H9 (cell line): ENCODE results near the gene SCN2B. TPM values are rescaled to one million over a fixed set of nuclear protein-coding genes. Genes with fewer than 3 reads are reported as not detected.
"Not testable (repeated sequence)": the region's sequence is repeated elsewhere in the genome, so short reads cannot be mapped to it uniquely, and the experiment has no call there.

Experiments used
- DNase-seq: peaks from one replicate; pipeline ENCODE4 v3.0.0-alpha.2; 2017
- H2AFZ ChIP-seq: one replicate; pipeline ENCODE4 v1.6.1; 2013; ENCODE audit warnings: mild to moderate bottlenecking, low read length, control low read depth, moderate library complexity
- H2AK5ac ChIP-seq: 2 replicates; pipeline ENCODE4 v1.6.1; 2013; ENCODE audit warnings: low read length, control low read depth, mixed read lengths; ENCODE audit not compliant: insufficient read length
- H2BK120ac ChIP-seq: one replicate; pipeline ENCODE4 v1.6.1; 2013; ENCODE audit warnings: low read depth, mild to moderate bottlenecking, low read length, control low read depth, inconsistent platforms; ENCODE audit not compliant: poor library complexity, severe bottlenecking
- H2BK12ac ChIP-seq: 2 replicates; pipeline ENCODE4 v1.6.1; 2013; ENCODE audit warnings: low read length, control low read depth, mixed read lengths, low read depth; ENCODE audit not compliant: insufficient read length
- H2BK15ac ChIP-seq: 2 replicates; pipeline ENCODE4 v1.6.1; 2013; ENCODE audit warnings: low read depth, low read length, control low read depth
- H2BK20ac ChIP-seq: one replicate; pipeline ENCODE4 v1.6.1; 2013; ENCODE audit warnings: low read depth, mild to moderate bottlenecking, low read length, control low read depth, inconsistent platforms; ENCODE audit not compliant: poor library complexity, severe bottlenecking
- H2BK5ac ChIP-seq: 2 replicates; pipeline ENCODE4 v1.6.1; 2013; ENCODE audit warnings: low read length, control low read depth, mixed read lengths; ENCODE audit not compliant: insufficient read length
- H3K14ac ChIP-seq: 2 replicates; pipeline ENCODE4 v1.6.1; 2013; ENCODE audit warnings: low read length, control low read depth; ENCODE audit not compliant: insufficient read depth
- H3K18ac ChIP-seq: 2 replicates; pipeline ENCODE4 v1.6.1; 2013; ENCODE audit warnings: low read depth, mild to moderate bottlenecking, mixed read lengths, low read length, control low read depth; ENCODE audit not compliant: insufficient read length
- H3K23ac ChIP-seq: 2 replicates; pipeline ENCODE4 v1.6.1; 2013; ENCODE audit warnings: low read length, control low read depth, mixed read lengths, low read depth; ENCODE audit not compliant: insufficient read length
- H3K23me2 ChIP-seq: 2 replicates; pipeline ENCODE4 v1.6.1; 2013; ENCODE audit warnings: low read depth, mild to moderate bottlenecking, mixed read lengths, low read length, control low read depth; ENCODE audit not compliant: insufficient read length, poor library complexity, severe bottlenecking
- H3K27ac ChIP-seq: 2 replicates; pipeline ENCODE4 v1.5.1; 2013; ENCODE audit warnings: low read length, control low read depth, mixed read lengths, low read depth; ENCODE audit not compliant: insufficient read length
- H3K27me3 ChIP-seq: 2 replicates; pipeline ENCODE4 v1.6.1; 2013; ENCODE audit warnings: low read length, control low read depth, inconsistent platforms; ENCODE audit not compliant: insufficient read depth
- H3K4ac ChIP-seq: 2 replicates; pipeline ENCODE4 v1.6.1; 2013; ENCODE audit warnings: low read depth, mild to moderate bottlenecking, control low read depth, inconsistent platforms, low read length, moderate library complexity
- H3K4me1 ChIP-seq: 2 replicates; pipeline ENCODE4 v1.6.1; 2013; ENCODE audit warnings: low read length, control low read depth, inconsistent platforms; ENCODE audit not compliant: insufficient read depth
- H3K4me2 ChIP-seq: 2 replicates; pipeline ENCODE4 v1.6.1; 2013; ENCODE audit warnings: low read length, control low read depth, mixed read lengths; ENCODE audit not compliant: insufficient read length, insufficient read depth
- H3K56ac ChIP-seq: 2 replicates; pipeline ENCODE4 v1.6.1; 2013; ENCODE audit warnings: low read depth, mild to moderate bottlenecking, mixed read lengths, low read length, control low read depth; ENCODE audit not compliant: insufficient read length
- H3K79me1 ChIP-seq: 2 replicates; pipeline ENCODE4 v1.6.1; 2013; ENCODE audit warnings: low read depth, mild to moderate bottlenecking, moderate library complexity, low read length, control low read depth, inconsistent platforms; ENCODE audit not compliant: insufficient read depth, poor library complexity, severe bottlenecking
- H3K79me2 ChIP-seq: 2 replicates; pipeline ENCODE4 v1.6.1; 2013; ENCODE audit warnings: low read length, control low read depth, inconsistent platforms; ENCODE audit not compliant: insufficient read depth
- H3K9ac ChIP-seq: 2 replicates; pipeline ENCODE4 v1.6.1; 2013; ENCODE audit warnings: low read length, control low read depth, mixed read lengths; ENCODE audit not compliant: insufficient read length; ENCODE audit errors: extremely low read depth
- H3K9me3 ChIP-seq: one replicate; pipeline ENCODE4 v1.6.1; 2013; ENCODE audit warnings: low read depth, low read length, inconsistent platforms; ENCODE audit not compliant: control insufficient read depth
- H3T11ph ChIP-seq: one replicate; pipeline ENCODE4 v1.6.1; 2013; ENCODE audit warnings: mild to moderate bottlenecking, low read length, control low read depth, inconsistent platforms
- H4K20me1 ChIP-seq: one replicate; pipeline ENCODE4 v1.6.1; 2013; ENCODE audit not compliant: control insufficient read depth, insufficient read length, insufficient read depth
- H4K5ac ChIP-seq: 2 replicates; pipeline ENCODE4 v1.6.1; 2013; ENCODE audit warnings: low read depth, mild to moderate bottlenecking, mixed read lengths, low read length, control low read depth; ENCODE audit not compliant: insufficient read length
- H4K8ac ChIP-seq: replicated peaks from 2 replicates; pipeline ENCODE4 v1.6.1; 2013; ENCODE audit warnings: low read length, control low read depth, mixed read lengths, low read depth; ENCODE audit not compliant: insufficient read length
- H4K91ac ChIP-seq: 2 replicates; pipeline ENCODE4 v1.6.1; 2013; ENCODE audit warnings: low read depth, mild to moderate bottlenecking, moderate library complexity, mixed read lengths, low read length, control low read depth; ENCODE audit not compliant: insufficient read length
- H3K27ac Mint-ChIP-seq, 3 experiments: 2 replicates in 2 of 3; 3 replicates in 1 of 3; pipeline ENCODE4 v1.8.0; 2020 to 2021; ENCODE audit warnings: mixed read lengths in 3 of 3, mild to moderate bottlenecking in 1 of 3, moderate library complexity in 1 of 3
- H3K27me3 Mint-ChIP-seq: 2 replicates; pipeline ENCODE4 v1.8.0; 2021; ENCODE audit warnings: low read depth, mild to moderate bottlenecking, moderate library complexity, mixed read lengths
- H3K36me3 Mint-ChIP-seq, 3 experiments: 2 replicates in 2 of 3; 3 replicates in 1 of 3; pipeline ENCODE4 v1.8.0; 2020 to 2021; ENCODE audit warnings: low read depth in 3 of 3, mixed read lengths in 3 of 3; ENCODE audit not compliant: insufficient read depth in 1 of 3
- H3K4me1 Mint-ChIP-seq, 2 experiments: 2 replicates each; pipeline ENCODE4 v1.8.0; 2020; ENCODE audit warnings: mixed read lengths in 2 of 2
- H3K4me3 Mint-ChIP-seq, 2 experiments: 2 replicates in 1 of 2; 3 replicates in 1 of 2; pipeline ENCODE4 v1.8.0; 2020 to 2021; ENCODE audit warnings: mild to moderate bottlenecking in 2 of 2, mixed read lengths in 2 of 2, moderate library complexity in 1 of 2
- H3K9me3 Mint-ChIP-seq, 2 experiments: 2 replicates in 1 of 2; 3 replicates in 1 of 2; pipeline ENCODE4 v1.8.0; 2020; ENCODE audit warnings: mild to moderate bottlenecking in 2 of 2, mixed read lengths in 2 of 2, moderate library complexity in 1 of 2
- WGBS: extraction: QIAGEN DNeasy Blood & Tissue Kit; methylation state at CpG from one replicate; pipeline ENCODE4 v1.1.7; 2013; ENCODE audit warnings: missing lambda C conversion rate, low lambda C conversion rate, mixed read lengths; ENCODE audit not compliant: insufficient read length; ENCODE audit errors: extremely low coverage; 5-methylcytosine and 5-hydroxymethylcytosine counted together
- total RNA-seq: library from RNA; stranded (reverse); gene quantifications from 2 replicates; pipeline ENCODE4 v1.2.1, GENCODE V29; 2021
- TF ChIP-seq, protein P1 (sequence below): fragments of 200-600 bp; sonication (generic); conservative IDR thresholded peaks from 3 replicates; pipeline ENCODE4 v1.8.0; 2021; ENCODE audit warnings: antibody characterized with exemption, mild to moderate bottlenecking

SCN2B gene
- total RNA-seq, 1 experiment from 2014 or later, result not detected

- H4K91ac ChIP-seq, result no peak overlapping the region
- H2BK12ac ChIP-seq, result no peak overlapping the region
- no peaks in the 10 kb centered on the region for H3K4me1 ChIP-seq
- TF ChIP-seq, protein P1, sequence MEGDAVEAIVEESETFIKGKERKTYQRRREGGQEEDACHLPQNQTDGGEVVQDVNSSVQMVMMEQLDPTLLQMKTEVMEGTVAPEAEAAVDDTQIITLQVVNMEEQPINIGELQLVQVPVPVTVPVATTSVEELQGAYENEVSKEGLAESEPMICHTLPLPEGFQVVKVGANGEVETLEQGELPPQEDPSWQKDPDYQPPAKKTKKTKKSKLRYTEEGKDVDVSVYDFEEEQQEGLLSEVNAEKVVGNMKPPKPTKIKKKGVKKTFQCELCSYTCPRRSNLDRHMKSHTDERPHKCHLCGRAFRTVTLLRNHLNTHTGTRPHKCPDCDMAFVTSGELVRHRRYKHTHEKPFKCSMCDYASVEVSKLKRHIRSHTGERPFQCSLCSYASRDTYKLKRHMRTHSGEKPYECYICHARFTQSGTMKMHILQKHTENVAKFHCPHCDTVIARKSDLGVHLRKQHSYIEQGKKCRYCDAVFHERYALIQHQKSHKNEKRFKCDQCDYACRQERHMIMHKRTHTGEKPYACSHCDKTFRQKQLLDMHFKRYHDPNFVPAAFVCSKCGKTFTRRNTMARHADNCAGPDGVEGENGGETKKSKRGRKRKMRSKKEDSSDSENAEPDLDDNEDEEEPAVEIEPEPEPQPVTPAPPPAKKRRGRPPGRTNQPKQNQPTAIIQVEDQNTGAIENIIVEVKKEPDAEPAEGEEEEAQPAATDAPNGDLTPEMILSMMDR, result no peak
- no CpG with 5 or more reads among the region's 12 CpGs for whole genome bisulfite sequencing
- no peak overlapping the region for H4K5ac ChIP-seq
- no peak overlapping the region for H3K23ac ChIP-seq
- H3K4me2 ChIP-seq, result no peak overlapping the region
- no peak overlapping the region for H2BK15ac ChIP-seq
- H4K8ac ChIP-seq, result no peak overlapping the region
- no peaks in the 10 kb centered on the region for H3K23me2 ChIP-seq
- no peak overlapping the region for H3T11ph ChIP-seq
- Mint-ChIP-seq H3K4me3 (no peak overlapping the region), H3K4me1 (peaks cover 7 to 15% of the 10 kb centered on the region in 2 experiments), H3K27ac (no peak overlapping the region), H3K27me3 (peaks cover 27% of the 10 kb centered on the region), H3K36me3 (no peaks in the 10 kb centered on the region), H3K9me3 (peaks cover 2 to 3% of the 10 kb centered on the region in 2 experiments; a peak in 2 of 5 replicates)
- H3K79me2 ChIP-seq, result no peaks in the 10 kb centered on the region
- H2AK5ac ChIP-seq, result no peak overlapping the region
- no peak for DNase-seq
- H2AFZ ChIP-seq, result no peak overlapping the region
- H2BK20ac ChIP-seq, result no peak overlapping the region
- no peak overlapping the region for H2BK5ac ChIP-seq
- no peak overlapping the region for H3K14ac ChIP-seq
- H3K56ac ChIP-seq, result no peak overlapping the region
- H3K4ac ChIP-seq, result no peak overlapping the region
- no peaks in the 10 kb centered on the region for H4K20me1 ChIP-seq
- H3K9ac ChIP-seq, result no peak overlapping the region
- H2BK120ac ChIP-seq, result no peak overlapping the region
- no peak overlapping the region for H3K27ac ChIP-seq
- no peaks in the 10 kb centered on the region for H3K9me3 ChIP-seq
- H3K27me3 ChIP-seq, result no peaks in the 10 kb centered on the region
- H3K18ac ChIP-seq, result no peak overlapping the region
- H3K79me1 ChIP-seq, result no peaks in the 10 kb centered on the region
Measured at GRCh38 chr11:118184784-118185579, 8.5 kb upstream of the SCN2B start.

DNA sequence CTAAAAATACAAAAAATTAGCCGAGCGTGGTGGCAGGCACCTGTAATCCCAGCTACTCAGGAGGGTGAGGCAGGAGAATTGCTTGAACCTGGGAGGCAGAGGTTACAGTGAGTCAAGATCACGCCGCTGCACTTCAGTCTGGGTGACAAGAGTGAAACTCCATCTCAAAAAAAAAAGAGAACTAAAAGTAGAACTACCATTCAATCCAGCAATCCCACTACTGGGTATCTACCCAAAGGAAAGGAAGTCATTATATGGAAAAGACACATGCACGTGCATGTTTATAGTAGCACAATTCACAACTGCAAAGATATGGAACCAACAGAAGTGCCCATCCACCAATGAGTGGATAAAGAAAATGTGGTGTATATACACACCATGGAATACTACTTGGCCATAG, 7.3 kb upstream of the SCN2B start:
- not testable (repeated sequence) for H2BK5ac ChIP-seq, DNase-seq, H3K9me3 Mint-ChIP-seq, H4K91ac ChIP-seq, H2BK120ac ChIP-seq, H2BK12ac ChIP-seq, H3T11ph ChIP-seq, H4K20me1 ChIP-seq, H3K4me3 Mint-ChIP-seq, H2AFZ ChIP-seq, H3K9me3 ChIP-seq, H3K79me2 ChIP-seq, H3K27ac Mint-ChIP-seq, H3K23ac ChIP-seq, H4K5ac ChIP-seq, H3K27me3 ChIP-seq, H3K4me1 ChIP-seq, H3K23me2 ChIP-seq, H3K4me2 ChIP-seq, H3K79me1 ChIP-seq, H2BK15ac ChIP-seq, H3K36me3 Mint-ChIP-seq, H3K14ac ChIP-seq, H4K8ac ChIP-seq, H3K9ac ChIP-seq, H3K18ac ChIP-seq, H2AK5ac ChIP-seq, H3K56ac ChIP-seq, H2BK20ac ChIP-seq, H3K4ac ChIP-seq, H3K27ac ChIP-seq
- Mint-ChIP-seq H3K4me1 (peaks cover 11 to 20% of the 10 kb centered on the region in 2 experiments), H3K27me3 (peaks cover 24% of the 10 kb centered on the region)
- WGBS, result no CpG with 5 or more reads among the region's 5 CpGs
